ENCODE data around the gene VTCN1. TPM values are rescaled to one million over a fixed set of nuclear protein-coding genes. Genes with fewer than 3 reads are reported as not detected.
"Not testable (repeated sequence)": the region's sequence is repeated elsewhere in the genome, so short reads cannot be mapped to it uniquely, and the experiment has no call there.

Gene VTCN1
- polyA plus RNA-seq, 3 donors = 15.8 to 25.1 (median 18.7) TPM

GRCh38 chr1:117142200-117142599 lies 68.5 kb downstream of the VTCN1 start:
- DNase-seq (ENCODE audit: extremely low read depth in 1 of 11, low read depth in 9 of 11, low spot score in 4 of 11) = no peak

GRCh38 chr1:117138561-117138960 lies 72.2 kb downstream of the VTCN1 start:
- no peak for DNase-seq (ENCODE audit: extremely low read depth in 1 of 11, low read depth in 9 of 11, low spot score in 4 of 11)

- no peak for DNase-seq (ENCODE audit: extremely low read depth in 1 of 11, low read depth in 9 of 11, low spot score in 4 of 11)
Observed at GRCh38 chr1:117138106-117138505, 72.6 kb downstream of the VTCN1 start.

- no peak for DNase-seq (ENCODE audit: extremely low read depth in 1 of 11, low read depth in 9 of 11, low spot score in 4 of 11)
Observed at GRCh38 chr1:117137281-117137855, 73.4 kb downstream of the VTCN1 start.

- DNase-seq (ENCODE audit: extremely low read depth in 1 of 11, low read depth in 9 of 11, low spot score in 4 of 11) = no peak
Observed at GRCh38 chr1:117136749-117137148, 74.0 kb downstream of the VTCN1 start.

GRCh38 chr1:117135329-117135728 lies 75.4 kb downstream of the VTCN1 start:
- DNase-seq (ENCODE audit: extremely low read depth in 1 of 11, low read depth in 9 of 11, low spot score in 4 of 11) = no peak

GRCh38 chr1:117130526-117130925 lies 80.2 kb downstream of the VTCN1 start:
- no peak for DNase-seq (ENCODE audit: extremely low read depth in 1 of 11, low read depth in 9 of 11, low spot score in 4 of 11)

GRCh38 chr1:117128323-117129079 lies 82.2 kb downstream of the VTCN1 start:
- DNase-seq (ENCODE audit: extremely low read depth in 1 of 11, low read depth in 9 of 11, low spot score in 4 of 11) = peak in 6 of 11 donors; percentile 16 to 43 (median 30)

GRCh38 chr1:117127795-117128194 lies 82.9 kb downstream of the VTCN1 start:
- DNase-seq (ENCODE audit: extremely low read depth in 1 of 11, low read depth in 9 of 11, low spot score in 4 of 11) = no peak

GRCh38 chr1:117124661-117125060 lies 86.1 kb downstream of the VTCN1 start:
- DNase-seq (ENCODE audit: extremely low read depth in 1 of 11, low read depth in 9 of 11, low spot score in 4 of 11) = no peak

- no peak for DNase-seq (ENCODE audit: extremely low read depth in 1 of 11, low read depth in 9 of 11, low spot score in 4 of 11)
Observed at GRCh38 chr1:117123274-117123673, 87.5 kb downstream of the VTCN1 start.

GRCh38 chr1:117122330-117123025 lies 88.2 kb downstream of the VTCN1 start:
- DNase-seq (ENCODE audit: extremely low read depth in 1 of 11, low read depth in 9 of 11, low spot score in 4 of 11) = no peak

GRCh38 chr1:117121589-117122329 lies 89.0 kb downstream of the VTCN1 start, which contains the start of gene TRIM45:
Gene TRIM45, minus strand, starts transcription at chr1:117121749. Its CDS starts 548 bp downstream, at chr1:117121201.
- DNase-seq (ENCODE audit: extremely low read depth in 1 of 11, low read depth in 9 of 11, low spot score in 4 of 11) = peak; percentile 91 to 97 (median 95)

- peak in 8 of 11 donors; percentile 9 to 57 (median 42) for DNase-seq (ENCODE audit: extremely low read depth in 1 of 11, low read depth in 9 of 11, low spot score in 4 of 11)
Observed at GRCh38 chr1:117120774-117121588, 89.7 kb downstream of the VTCN1 start.

- not testable (repeated sequence) for DNase-seq (ENCODE audit: extremely low read depth in 1 of 11, low read depth in 9 of 11, low spot score in 4 of 11)
Observed at GRCh38 chr1:117119144-117119543, 91.6 kb downstream of the VTCN1 start.

- no peak for DNase-seq (ENCODE audit: extremely low read depth in 1 of 11, low read depth in 9 of 11, low spot score in 4 of 11)
Observed at GRCh38 chr1:117118137-117118536, 92.6 kb downstream of the VTCN1 start.

- no peak for DNase-seq (ENCODE audit: extremely low read depth in 1 of 11, low read depth in 9 of 11, low spot score in 4 of 11)
Observed at GRCh38 chr1:117117697-117118096, 93.0 kb downstream of the VTCN1 start.

- no peak for DNase-seq (ENCODE audit: extremely low read depth in 1 of 11, low read depth in 9 of 11, low spot score in 4 of 11)
Observed at GRCh38 chr1:117116784-117117130, 94.0 kb downstream of the VTCN1 start.
